DND-41 (cell line): Measurements from ENCODE around the gene LRRC56.

ENCODE experiments used
- CTCF ChIP-seq: IDR thresholded peaks from 2 replicates; pipeline ENCODE4 v1.5.1; 2012; ENCODE audit warnings: borderline replicate concordance, low read length, moderate library complexity, mild to moderate bottlenecking; ENCODE audit not compliant: poor library complexity, severe bottlenecking; ENCODE audit errors: extremely low read depth
- EZH2 ChIP-seq: IDR thresholded peaks from 3 replicates; pipeline ENCODE4 v1.6.1; 2012; ENCODE audit warnings: borderline replicate concordance, low read depth, mild to moderate bottlenecking, moderate library complexity, low read length, inconsistent platforms; ENCODE audit not compliant: severe bottlenecking

GRCh38 chr11:592501-592900, 55.2 kb downstream of the LRRC56 start:
- TF ChIP-seq CTCF (no peak), EZH2 (no peak)
